Effector CD8-positive, alpha-beta T cell (primary cell): ENCODE measurements around the gene GOLT1A.
"Not testable (repeated sequence)": the region's sequence is repeated elsewhere in the genome, so short reads cannot be mapped to it uniquely, and the experiment has no call there.

Experiments
- DNase-seq: peaks from one replicate; lab custom pipeline; 2025; lab: John Stamatoyannopoulos, UW

GOLT1A gene

GRCh38 chr1:204249736-204250427, 36.1 kb upstream of the GOLT1A start:
- no peak for DNase-seq

GRCh38 chr1:204248954-204249353, 35.2 kb upstream of the GOLT1A start:
- DNase-seq: no peak

- DNase-seq: no peak
These were observed 33.1 kb upstream of the GOLT1A start for GRCh38 chr1:204246876-204247275.

- DNase-seq: no peak
These were observed 29.1 kb upstream of the GOLT1A start for GRCh38 chr1:204242920-204243319.

GRCh38 chr1:204241914-204242313, 28.1 kb upstream of the GOLT1A start:
- DNase-seq: no peak

- DNase-seq: no peak
These were observed 27.3 kb upstream of the GOLT1A start for GRCh38 chr1:204241050-204241449.

GRCh38 chr1:204240233-204240632, 26.4 kb upstream of the GOLT1A start:
- DNase-seq: no peak

GRCh38 chr1:204239401-204239800, 25.6 kb upstream of the GOLT1A start:
- not testable (repeated sequence) for DNase-seq

GRCh38 chr1:204238520-204238919, 24.7 kb upstream of the GOLT1A start:
- DNase-seq: not testable (repeated sequence)

- DNase-seq: not testable (repeated sequence)
These were observed 23.7 kb upstream of the GOLT1A start for GRCh38 chr1:204237515-204237914.

GRCh38 chr1:204232526-204232925, 18.7 kb upstream of the GOLT1A start:
- no peak for DNase-seq

- no peak for DNase-seq
These were observed 16.4 kb upstream of the GOLT1A start for GRCh38 chr1:204230211-204230610.

- no peak for DNase-seq
These were observed 15.1 kb upstream of the GOLT1A start for GRCh38 chr1:204228896-204229295.

- DNase-seq: no peak
These were observed 14.4 kb upstream of the GOLT1A start for GRCh38 chr1:204227996-204228785.

GRCh38 chr1:204227351-204227750, 13.6 kb upstream of the GOLT1A start:
- DNase-seq: no peak

- no peak for DNase-seq
These were observed 12.3 kb upstream of the GOLT1A start for GRCh38 chr1:204225841-204226735.

- DNase-seq: no peak
These were observed 10.9 kb upstream of the GOLT1A start for GRCh38 chr1:204224655-204225054.

- DNase-seq: no peak
These were observed 9.5 kb upstream of the GOLT1A start for GRCh38 chr1:204223129-204223860.

GRCh38 chr1:204222764-204223055, 8.9 kb upstream of the GOLT1A start:
- no peak for DNase-seq

GRCh38 chr1:204222006-204222763, 8.4 kb upstream of the GOLT1A start:
- no peak for DNase-seq

GRCh38 chr1:204221271-204221670, 7.5 kb upstream of the GOLT1A start:
- no peak for DNase-seq
